OCI-LY1 (cell line): Measurements from ENCODE around the gene ERGIC1.
"Not testable (repeated sequence)": the region's sequence is repeated elsewhere in the genome, so short reads cannot be mapped to it uniquely, and the experiment has no call there.

Experiments
- H2AFZ ChIP-seq: fragments of 200-600 bp; sonication (generic), shearing (Covaris generic); 2 replicates; pipeline ENCODE4 v1.6.0; 2014; ENCODE audit warnings: antibody characterized with exemption, mild to moderate bottlenecking, low read length
- H3F3A ChIP-seq: fragments of 200-600 bp; sonication (generic), shearing (Covaris generic); 2 replicates; pipeline ENCODE4 v1.6.0; 2014; ENCODE audit warnings: mild to moderate bottlenecking, antibody characterized with exemption, low read length, moderate library complexity; ENCODE audit not compliant: insufficient read depth
- H3K27ac ChIP-seq: fragments of 200-600 bp; sonication (generic); 2 replicates; pipeline ENCODE4 v1.5.1; 2014; ENCODE audit warnings: low read length, mixed run types, mild to moderate bottlenecking, low read depth; ENCODE audit not compliant: poor library complexity, severe bottlenecking
- H3K27me3 ChIP-seq: fragments of 200-600 bp; sonication (generic); 2 replicates; pipeline ENCODE4 v1.6.0; 2014; ENCODE audit warnings: antibody characterized with exemption, mild to moderate bottlenecking, low read length, moderate library complexity; ENCODE audit not compliant: insufficient read depth
- H3K36me3 ChIP-seq: fragments of 200-600 bp; sonication (generic); 2 replicates; pipeline ENCODE4 v1.6.1; 2014; ENCODE audit warnings: mild to moderate bottlenecking, antibody characterized with exemption, low read length, moderate library complexity, mixed read lengths; ENCODE audit not compliant: insufficient read depth
- H3K4me1 ChIP-seq: fragments of 200-600 bp; sonication (generic); 2 replicates; pipeline ENCODE4 v1.5.1; 2014; ENCODE audit warnings: mild to moderate bottlenecking, low read length, moderate library complexity; ENCODE audit not compliant: insufficient read depth, severe bottlenecking
- H3K4me2 ChIP-seq: fragments of 200-600 bp; sonication (generic), shearing (Covaris generic); 2 replicates; pipeline ENCODE4 v1.6.1; 2014; ENCODE audit warnings: low read length
- H3K4me3 ChIP-seq: fragments of 200-600 bp; sonication (generic); 2 replicates; pipeline ENCODE4 v1.5.1; 2014; ENCODE audit warnings: low read length, low read depth, mild to moderate bottlenecking, mixed read lengths; ENCODE audit not compliant: poor library complexity, severe bottlenecking
- H3K79me2 ChIP-seq: fragments of 200-600 bp; shearing (Covaris generic); 2 replicates; pipeline ENCODE4 v1.6.1; 2016; ENCODE audit warnings: mixed run types, low read length, mixed read lengths; ENCODE audit not compliant: insufficient read depth
- H3K9ac ChIP-seq: fragments of 200-600 bp; sonication (generic), shearing (Covaris generic); 2 replicates; pipeline ENCODE4 v1.6.1; 2014; ENCODE audit warnings: mild to moderate bottlenecking, low read length, mixed read lengths
- H3K9me2 ChIP-seq: fragments of 200-600 bp; sonication (generic), shearing (Covaris generic); 2 replicates; pipeline ENCODE4 v1.6.1; 2014; ENCODE audit warnings: low read depth, mild to moderate bottlenecking, low read length, mixed read lengths
- H3K9me3 ChIP-seq: fragments of 200-600 bp; shearing (Covaris generic); 2 replicates; pipeline ENCODE4 v1.6.1; 2014; ENCODE audit warnings: low read length, mixed read lengths
- H4K20me1 ChIP-seq: fragments of 200-600 bp; sonication (generic), shearing (Covaris generic); 2 replicates; pipeline ENCODE4 v1.6.0; 2016; ENCODE audit warnings: mild to moderate bottlenecking, low read length; ENCODE audit not compliant: insufficient read depth
- EZH2 ChIP-seq: fragments of 200-600 bp; sonication (generic), shearing (Covaris generic); IDR thresholded peaks from 2 replicates; pipeline ENCODE4 v1.8.0; 2017; ENCODE audit warnings: borderline replicate concordance, mixed run types, mild to moderate bottlenecking, antibody characterized with exemption, low read length, moderate library complexity, mixed read lengths
- TF ChIP-seq, protein P1 (sequence below): fragments of 200-600 bp; sonication (generic), shearing (Covaris generic); IDR thresholded peaks from 2 replicates; pipeline ENCODE4 v1.5.1; 2017; ENCODE audit warnings: mild to moderate bottlenecking, antibody characterized with exemption, low read length, moderate library complexity, mixed read lengths

ERGIC1 gene

DNA sequence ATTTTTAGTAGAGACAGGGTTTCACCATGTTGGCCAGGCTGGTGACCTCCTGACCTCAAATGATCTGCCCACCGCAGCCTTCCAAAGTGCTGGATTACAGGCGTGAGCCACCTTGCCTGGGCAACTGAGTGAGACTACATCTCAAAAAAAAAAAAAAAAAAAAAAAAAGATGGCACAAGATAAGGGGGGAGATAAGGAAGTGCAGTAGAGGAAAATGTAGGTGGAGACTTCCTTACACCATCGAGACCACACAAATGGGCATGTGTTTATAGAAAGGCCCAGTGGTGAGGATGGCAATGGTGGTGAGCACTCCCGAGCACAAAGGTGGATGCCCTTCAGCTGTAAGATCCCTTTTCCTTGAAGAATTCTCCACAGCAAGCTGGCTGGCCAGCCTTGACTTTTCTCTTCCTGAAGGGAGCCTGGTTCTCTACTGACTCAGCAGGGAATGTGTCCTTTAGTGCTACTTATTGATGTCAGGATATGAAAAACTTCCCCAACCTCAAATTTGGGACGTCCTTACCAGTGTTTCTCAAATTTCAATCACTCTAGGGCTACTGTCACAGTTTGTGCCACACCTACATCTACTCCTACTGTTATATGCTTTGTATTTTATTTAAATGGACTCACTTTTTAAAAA is 28.2 kb downstream of the ERGIC1 start:
- Histone ChIP-seq H3K27ac (no peak overlapping the region), H2AFZ (no peak overlapping the region), H4K20me1 (no peaks in the 10 kb centered on the region), H3K9me3 (no peaks in the 10 kb centered on the region), H3F3A (no peaks in the 10 kb centered on the region), H3K9me2 (no peaks in the 10 kb centered on the region), H3K4me3 (no peak overlapping the region), H3K36me3 (peaks cover 8% of the 10 kb centered on the region; the same call in 1 of the 2 replicates), H3K9ac (no peak overlapping the region), H3K4me2 (no peak overlapping the region), H3K79me2 (no peaks in the 10 kb centered on the region), H3K27me3 (no peaks in the 10 kb centered on the region), H3K4me1 (no peaks in the 10 kb centered on the region)
- TF ChIP-seq, protein P1, sequence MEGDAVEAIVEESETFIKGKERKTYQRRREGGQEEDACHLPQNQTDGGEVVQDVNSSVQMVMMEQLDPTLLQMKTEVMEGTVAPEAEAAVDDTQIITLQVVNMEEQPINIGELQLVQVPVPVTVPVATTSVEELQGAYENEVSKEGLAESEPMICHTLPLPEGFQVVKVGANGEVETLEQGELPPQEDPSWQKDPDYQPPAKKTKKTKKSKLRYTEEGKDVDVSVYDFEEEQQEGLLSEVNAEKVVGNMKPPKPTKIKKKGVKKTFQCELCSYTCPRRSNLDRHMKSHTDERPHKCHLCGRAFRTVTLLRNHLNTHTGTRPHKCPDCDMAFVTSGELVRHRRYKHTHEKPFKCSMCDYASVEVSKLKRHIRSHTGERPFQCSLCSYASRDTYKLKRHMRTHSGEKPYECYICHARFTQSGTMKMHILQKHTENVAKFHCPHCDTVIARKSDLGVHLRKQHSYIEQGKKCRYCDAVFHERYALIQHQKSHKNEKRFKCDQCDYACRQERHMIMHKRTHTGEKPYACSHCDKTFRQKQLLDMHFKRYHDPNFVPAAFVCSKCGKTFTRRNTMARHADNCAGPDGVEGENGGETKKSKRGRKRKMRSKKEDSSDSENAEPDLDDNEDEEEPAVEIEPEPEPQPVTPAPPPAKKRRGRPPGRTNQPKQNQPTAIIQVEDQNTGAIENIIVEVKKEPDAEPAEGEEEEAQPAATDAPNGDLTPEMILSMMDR, result no peak
- TF ChIP-seq EZH2, result no peak

DNA sequence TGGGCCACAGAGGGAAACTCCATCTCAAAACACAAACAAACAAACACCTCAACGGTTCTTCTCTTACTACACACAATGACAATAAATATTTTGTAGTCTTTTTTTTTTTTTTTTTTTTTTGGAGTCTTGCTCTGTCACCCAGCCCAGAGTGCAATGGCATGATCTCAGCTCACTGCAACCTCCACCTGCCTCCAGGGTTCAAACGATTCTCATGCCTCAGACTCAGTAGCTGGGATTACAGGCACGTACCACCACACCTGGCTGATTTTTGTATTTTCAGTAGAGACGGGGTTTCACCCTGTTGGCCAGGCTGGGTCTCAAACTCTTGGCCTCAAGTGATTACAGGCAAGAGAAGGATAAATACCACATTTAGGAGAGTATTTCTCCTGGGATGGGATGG is 30.1 kb downstream of the ERGIC1 start:
- not testable (repeated sequence) for H3K27me3 ChIP-seq, H3K36me3 ChIP-seq, H2AFZ ChIP-seq, H3K27ac ChIP-seq, H3K9ac ChIP-seq, H3K4me2 ChIP-seq, H3K9me3 ChIP-seq, H3K4me3 ChIP-seq, H3K9me2 ChIP-seq, H3K4me1 ChIP-seq, H3K79me2 ChIP-seq, H4K20me1 ChIP-seq, H3F3A ChIP-seq

DNA sequence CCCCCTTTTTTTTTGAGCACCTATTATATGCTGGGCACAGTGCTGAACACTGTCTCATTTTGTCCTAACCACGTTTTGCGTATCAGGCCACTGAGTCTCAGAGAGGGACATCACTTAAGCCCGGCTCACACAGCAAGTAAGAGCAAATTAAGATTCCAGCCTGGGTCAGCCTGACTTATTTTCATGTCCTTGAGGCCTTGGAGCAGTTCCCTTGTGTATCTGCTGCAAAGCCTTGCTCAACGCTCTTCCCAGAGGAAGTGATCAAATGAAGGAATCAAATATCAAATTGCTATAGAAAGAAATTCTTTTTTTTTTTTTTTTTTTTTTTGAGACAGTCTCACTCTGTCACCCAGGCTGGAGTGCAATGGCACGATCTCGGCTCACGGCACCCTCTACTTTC is 30.7 kb downstream of the ERGIC1 start:
- H3F3A ChIP-seq, result no peaks in the 10 kb centered on the region
- H3K4me1 ChIP-seq, result peaks cover under 1% of the 10 kb centered on the region
- TF ChIP-seq, protein P1, result no peak
- no peak for TF ChIP-seq EZH2
- no peak overlapping the region for H3K4me2 ChIP-seq
- no peak overlapping the region for H3K9ac ChIP-seq
- no peaks in the 10 kb centered on the region for H3K9me3 ChIP-seq
- H3K4me3 ChIP-seq, result no peak overlapping the region
- peaks cover 8% of the 10 kb centered on the region; the same call in 1 of the 2 replicates for H3K36me3 ChIP-seq
- no peaks in the 10 kb centered on the region for H3K27me3 ChIP-seq
- H4K20me1 ChIP-seq, result no peaks in the 10 kb centered on the region
- no peaks in the 10 kb centered on the region for H3K79me2 ChIP-seq
- H3K9me2 ChIP-seq, result no peaks in the 10 kb centered on the region
- no peak overlapping the region for H3K27ac ChIP-seq
- H2AFZ ChIP-seq, result no peak overlapping the region

DNA sequence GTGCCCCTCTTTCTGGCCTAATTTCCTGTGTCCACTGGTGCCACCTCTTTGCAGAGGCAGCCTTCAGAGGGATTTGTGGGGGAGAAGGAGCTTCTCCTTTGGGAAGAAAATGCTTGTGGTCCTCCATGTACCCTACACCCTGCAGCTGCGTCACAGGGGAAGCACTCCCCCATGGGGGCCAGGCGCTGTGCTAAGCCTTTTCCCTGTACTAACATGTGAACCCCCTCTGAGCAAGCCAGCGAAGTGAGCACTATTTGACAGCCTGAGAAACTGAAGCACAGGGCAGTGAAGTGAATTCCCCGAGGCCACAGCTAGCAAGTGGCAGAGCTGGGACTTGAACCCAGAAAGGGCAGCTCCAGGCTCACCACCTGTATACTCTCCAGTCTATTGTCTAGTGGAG is 32.3 kb downstream of the ERGIC1 start:
- Histone ChIP-seq H3K9me2 (no peaks in the 10 kb centered on the region), H3K9ac (no peak overlapping the region)

More for the DNA sequence above, 32.3 kb downstream of the ERGIC1 start:
- no peak overlapping the region for H2AFZ ChIP-seq
- H3K4me1 ChIP-seq, result peaks cover 15% of the 10 kb centered on the region
- H3K4me3 ChIP-seq, result no peak overlapping the region
- H3K79me2 ChIP-seq, result no peaks in the 10 kb centered on the region
- H3K36me3 ChIP-seq, result peaks cover 2% of the 10 kb centered on the region; the same call in 1 of the 2 replicates
- H3K4me2 ChIP-seq, result no peak overlapping the region
- no peak for TF ChIP-seq EZH2
- TF ChIP-seq, protein P1, result no peak
- H4K20me1 ChIP-seq, result no peaks in the 10 kb centered on the region
- H3K9me3 ChIP-seq, result no peaks in the 10 kb centered on the region
- no peaks in the 10 kb centered on the region for H3K27me3 ChIP-seq
- H3K27ac ChIP-seq, result no peak overlapping the region
- no peaks in the 10 kb centered on the region for H3F3A ChIP-seq
